ENCODE data around the gene DPY30. TPM values are rescaled to one million over a fixed set of nuclear protein-coding genes. Genes with fewer than 3 reads are reported as not detected.
A peak's percentile ranks its signal among the peaks of the same experiment; 100 is the strongest.
"Not testable (repeated sequence)": the region's sequence is repeated elsewhere in the genome, so short reads cannot be mapped to it uniquely, and the experiment has no call there.

The DPY30 gene
- total RNA-seq, 2 experiments from 2014 or later, result 47.9 to 61.4 TPM

DNA sequence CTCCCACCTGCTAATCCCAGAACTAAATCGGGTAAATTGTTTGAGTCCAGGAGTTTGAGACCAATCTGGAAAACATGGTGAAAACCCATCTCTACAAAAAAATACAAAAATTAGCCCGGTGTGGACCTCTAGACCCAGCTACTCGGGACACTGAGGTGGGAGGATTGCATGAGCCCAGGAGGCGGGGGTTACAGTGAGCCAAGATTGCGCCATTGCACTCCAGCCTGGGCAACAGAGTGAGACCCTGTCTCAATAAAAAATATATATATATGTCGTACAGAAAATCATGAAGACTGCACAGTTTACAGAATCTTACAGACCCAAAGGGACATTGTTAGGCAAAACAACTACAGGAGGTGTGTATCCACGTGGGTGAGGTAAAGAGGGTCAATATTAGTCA is 4.0 kb upstream of the DPY30 start:
- POLR2A ChIA-PET, result no interaction called here

DNA sequence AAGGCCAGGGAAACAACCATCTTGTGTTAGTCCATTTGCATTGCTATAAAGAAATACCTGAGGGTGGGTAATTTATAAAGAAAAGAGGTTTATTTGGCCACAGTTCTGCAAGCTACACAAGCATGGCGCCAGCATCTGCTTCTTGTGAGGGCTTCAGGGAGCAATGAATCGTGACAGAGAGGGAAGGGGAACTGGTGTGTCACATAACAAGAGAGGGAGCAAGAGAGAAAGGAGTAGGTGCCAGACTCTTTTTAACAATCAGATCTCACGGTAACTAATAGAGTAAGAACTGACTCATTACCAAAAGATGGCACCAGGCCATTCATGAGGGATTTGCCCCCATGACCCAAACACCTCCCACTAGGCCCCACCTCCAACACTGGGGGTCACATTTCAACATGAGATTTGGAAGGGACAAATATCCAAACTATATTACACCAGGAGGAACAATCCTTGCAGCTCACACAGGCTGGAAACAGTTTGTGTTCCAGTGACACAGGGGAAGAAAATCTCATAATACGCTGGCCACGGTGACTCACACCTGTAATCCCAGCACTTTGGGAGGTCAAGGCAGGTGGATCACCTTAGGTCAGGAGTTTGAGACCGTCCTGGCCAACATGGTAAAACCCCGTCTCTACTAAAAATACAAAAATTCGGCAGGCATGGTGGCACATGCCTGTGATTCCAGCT is 5.3 kb downstream of the DPY30 start:
- H3K4me3 ChIP-seq (ENCODE audit: low read depth, low read length, poor library complexity, severe bottlenecking); H3K9me3 ChIP-seq (ENCODE audit: low read length); CTCF ChIA-PET (ENCODE audit: unreplicated experiment); H3K79me2 ChIP-seq (ENCODE audit: insufficient read depth, low read depth, low read length); H3K9me2 ChIP-seq (ENCODE audit: insufficient read depth, low read length); H2AFZ ChIP-seq (ENCODE audit: low read length); BruUV-seq (replicated peaks); H3K4me2 ChIP-seq (ENCODE audit: low read length); H3K27ac ChIP-seq (ENCODE audit: low read depth, low read length, poor library complexity, severe bottlenecking); H4K20me1 ChIP-seq (ENCODE audit: insufficient read depth, low read length); intact Hi-C loops (cut with micrococcal nuclease; ENCODE audit: unreplicated experiment): not testable (repeated sequence)
- peaks cover 11% of the 10 kb centered on the region for H3K4me1 ChIP-seq (ENCODE audit: insufficient read depth, low read length, poor library complexity, severe bottlenecking)
- H3K36me3 ChIP-seq (ENCODE audit: insufficient read depth, low read length), result peaks cover 17% of the 10 kb centered on the region
- DNase-seq (ENCODE audit: low spot score), result peak; percentile 40
- POLR2A ChIA-PET, result interaction anchor here (1.1 kb wide), 1 partner anchor 19 kb away, joined by 4 read pairs; no protein-coding TSS in a partner anchor

More for the DNA sequence above, 4.0 kb upstream of the DPY30 start:
- Histone ChIP-seq H3K79me2 (ENCODE audit: insufficient read depth, low read depth, low read length) (peaks cover 8% of the 10 kb centered on the region; the same call in 1 of the 2 replicates), H4K20me1 (ENCODE audit: insufficient read depth, low read length) (no peaks in the 10 kb centered on the region), H3K4me2 (ENCODE audit: low read length) (no peak overlapping the region), H3K36me3 (ENCODE audit: insufficient read depth, low read length) (no peaks in the 10 kb centered on the region), H3K9me3 (ENCODE audit: low read length) (no peaks in the 10 kb centered on the region), H3K27ac (ENCODE audit: low read depth, low read length, poor library complexity, severe bottlenecking) (no peak overlapping the region), H2AFZ (ENCODE audit: low read length) (no peak overlapping the region), H3K4me3 (ENCODE audit: low read depth, low read length, poor library complexity, severe bottlenecking) (no peak overlapping the region), H3K9me2 (ENCODE audit: insufficient read depth, low read length) (no peaks in the 10 kb centered on the region), H3K4me1 (ENCODE audit: insufficient read depth, low read length, poor library complexity, severe bottlenecking) (peaks cover 8% of the 10 kb centered on the region)
- CTCF ChIA-PET (ENCODE audit: unreplicated experiment), result no interaction called here
- TF ChIP-seq, protein P1, sequence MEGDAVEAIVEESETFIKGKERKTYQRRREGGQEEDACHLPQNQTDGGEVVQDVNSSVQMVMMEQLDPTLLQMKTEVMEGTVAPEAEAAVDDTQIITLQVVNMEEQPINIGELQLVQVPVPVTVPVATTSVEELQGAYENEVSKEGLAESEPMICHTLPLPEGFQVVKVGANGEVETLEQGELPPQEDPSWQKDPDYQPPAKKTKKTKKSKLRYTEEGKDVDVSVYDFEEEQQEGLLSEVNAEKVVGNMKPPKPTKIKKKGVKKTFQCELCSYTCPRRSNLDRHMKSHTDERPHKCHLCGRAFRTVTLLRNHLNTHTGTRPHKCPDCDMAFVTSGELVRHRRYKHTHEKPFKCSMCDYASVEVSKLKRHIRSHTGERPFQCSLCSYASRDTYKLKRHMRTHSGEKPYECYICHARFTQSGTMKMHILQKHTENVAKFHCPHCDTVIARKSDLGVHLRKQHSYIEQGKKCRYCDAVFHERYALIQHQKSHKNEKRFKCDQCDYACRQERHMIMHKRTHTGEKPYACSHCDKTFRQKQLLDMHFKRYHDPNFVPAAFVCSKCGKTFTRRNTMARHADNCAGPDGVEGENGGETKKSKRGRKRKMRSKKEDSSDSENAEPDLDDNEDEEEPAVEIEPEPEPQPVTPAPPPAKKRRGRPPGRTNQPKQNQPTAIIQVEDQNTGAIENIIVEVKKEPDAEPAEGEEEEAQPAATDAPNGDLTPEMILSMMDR (conservative IDR thresholded peaks at IDR 0.05; ENCODE audit: low read length), result no peak
- no peak for TF ChIP-seq EZH2phosphoT487 (IDR thresholded peaks at IDR 0.05; ENCODE audit: borderline replicate concordance, low read depth, low read length)
- intact Hi-C loops (cut with micrococcal nuclease; ENCODE audit: unreplicated experiment), result no loop called here
- no TSS peak for BruUV-seq (replicated peaks)
- no peak for DNase-seq (ENCODE audit: low spot score)

DNA sequence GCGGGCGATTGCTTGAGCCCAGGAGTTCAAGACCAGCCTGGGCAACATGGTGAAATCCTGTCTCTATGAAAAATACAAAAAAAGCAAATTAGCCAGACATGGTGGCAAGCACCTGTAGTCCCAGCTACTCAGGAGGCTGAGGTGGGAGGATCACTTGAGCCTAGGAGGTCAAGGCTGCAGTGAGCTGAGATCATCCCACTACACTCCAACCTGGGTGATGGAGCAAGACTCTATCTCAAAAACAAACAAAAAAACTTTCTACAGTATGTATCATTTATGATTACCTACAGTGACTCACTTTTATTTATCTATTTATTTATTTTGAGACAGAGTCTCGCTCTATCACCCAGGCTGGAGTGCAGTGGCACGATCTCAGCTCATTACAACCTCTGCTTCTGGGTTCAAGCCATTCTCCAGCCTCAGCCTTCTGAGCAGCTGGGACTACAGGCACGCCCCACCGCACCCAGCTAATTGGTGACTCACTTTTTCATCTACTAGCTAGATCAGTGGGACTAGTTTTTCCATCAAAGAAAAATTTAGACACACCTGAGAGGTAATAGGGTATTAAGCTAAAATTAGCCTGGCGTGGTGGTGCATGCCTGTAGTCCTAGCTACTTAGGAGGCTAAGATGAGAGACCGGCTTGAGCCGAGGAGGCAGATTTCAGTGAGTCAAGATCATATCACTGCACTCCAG is 20.7 kb downstream of the DPY30 start:
- H3K36me3 ChIP-seq (ENCODE audit: insufficient read depth, low read length), result peaks cover 44% of the 10 kb centered on the region
- H3K9me2 ChIP-seq (ENCODE audit: insufficient read depth, low read length); H3K4me3 ChIP-seq (ENCODE audit: low read depth, low read length, poor library complexity, severe bottlenecking); intact Hi-C loops (cut with micrococcal nuclease; ENCODE audit: unreplicated experiment); H3K4me1 ChIP-seq (ENCODE audit: insufficient read depth, low read length, poor library complexity, severe bottlenecking); H3K9me3 ChIP-seq (ENCODE audit: low read length); H2AFZ ChIP-seq (ENCODE audit: low read length); H3K27ac ChIP-seq (ENCODE audit: low read depth, low read length, poor library complexity, severe bottlenecking); H3K79me2 ChIP-seq (ENCODE audit: insufficient read depth, low read depth, low read length); BruUV-seq (replicated peaks); DNase-seq (ENCODE audit: low spot score); H3K4me2 ChIP-seq (ENCODE audit: low read length); H4K20me1 ChIP-seq (ENCODE audit: insufficient read depth, low read length): not testable (repeated sequence)
- ChIA-PET CTCF (ENCODE audit: unreplicated experiment) (interaction anchor here (1.1 kb wide), 1 partner anchor 21 kb away, joined by 3 read pairs; the partner anchor contains the start of gene DPY30), POLR2A (interaction anchor here (0.6 to 3.6 kb wide), 4 partner anchors 8 to 21 kb away, joined by 3 to 21 read pairs (median 4); partner anchors contain the start of gene DPY30)

All from OCI-LY7 (cell line).